ENCODE data around the gene PCDHGA10.
"Not testable (repeated sequence)": the region's sequence is repeated elsewhere in the genome, so short reads cannot be mapped to it uniquely, and the experiment has no call there.

The PCDHGA10 gene

DNA sequence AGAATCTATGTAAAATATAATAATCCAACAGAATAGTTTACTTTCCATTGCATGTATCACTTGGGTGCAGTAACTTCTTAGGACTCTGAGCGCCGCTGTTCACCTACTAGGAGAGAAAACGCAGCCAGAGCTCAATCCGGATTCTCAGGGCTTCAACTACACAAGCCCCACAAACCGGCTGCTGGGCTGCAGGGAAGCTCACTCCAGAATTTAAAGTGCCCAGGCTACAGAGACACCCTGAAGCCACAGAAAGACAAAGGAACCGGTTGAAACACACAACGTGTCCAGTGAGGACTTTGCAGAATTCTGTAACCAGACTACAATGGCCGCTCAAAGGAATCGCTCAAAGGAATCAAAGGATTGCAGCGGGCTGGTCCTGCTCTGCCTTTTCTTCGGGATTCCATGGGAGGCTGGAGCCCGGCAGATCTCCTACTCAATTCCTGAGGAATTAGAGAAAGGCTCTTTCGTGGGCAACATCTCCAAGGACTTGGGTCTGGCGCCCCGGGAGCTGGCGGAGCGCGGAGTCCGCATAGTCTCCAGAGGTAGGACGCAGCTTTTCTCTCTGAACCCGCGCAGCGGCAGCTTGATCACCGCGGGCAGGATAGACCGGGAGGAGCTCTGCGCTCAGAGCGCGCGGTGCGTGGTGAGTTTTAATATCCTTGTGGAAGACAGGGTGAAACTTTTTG, at the start of gene PCDHGA10:
Gene PCDHGA10 (plus strand): TSS at position 134 of the 686 bp plus-strand sequence. CDS start 189 bp downstream, at position 323.
- FAIRE-seq, result no peak

DNA sequence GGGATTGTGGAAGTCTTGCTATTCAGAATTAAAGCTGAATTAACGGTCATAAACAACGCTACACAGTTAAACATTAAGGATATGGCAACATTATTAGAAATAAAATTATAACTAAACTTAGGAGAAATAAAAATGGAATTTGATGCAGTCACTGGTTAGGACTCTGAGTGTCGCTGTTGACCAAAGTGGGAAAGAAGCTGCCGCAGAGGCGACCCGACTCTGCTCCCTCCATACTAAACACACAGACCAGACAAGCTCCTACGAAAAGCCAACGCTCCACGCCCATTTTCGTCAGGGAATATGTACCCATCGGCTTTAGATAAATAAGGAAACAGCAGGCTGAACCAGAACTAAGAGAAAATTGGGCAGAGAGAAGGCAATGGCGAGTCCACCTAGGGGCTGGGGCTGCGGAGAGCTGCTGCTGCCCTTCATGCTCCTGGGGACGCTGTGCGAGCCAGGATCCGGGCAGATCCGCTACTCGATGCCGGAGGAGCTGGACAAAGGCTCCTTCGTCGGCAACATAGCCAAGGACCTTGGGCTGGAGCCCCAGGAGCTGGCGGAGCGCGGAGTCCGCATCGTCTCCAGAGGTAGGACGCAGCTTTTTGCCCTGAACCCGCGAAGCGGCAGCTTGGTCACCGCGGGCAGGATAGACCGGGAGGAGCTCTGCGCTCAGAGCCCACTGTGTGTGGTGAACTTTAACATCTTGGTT, 48.7 kb upstream of the PCDHGA10 start, which contains the start of gene PCDHGA5:
Gene PCDHGA5 (plus strand): TSS at position 211 of the 709 bp plus-strand sequence. CDS start 169 bp downstream, at position 380.
- FAIRE-seq, result no peak

DNA sequence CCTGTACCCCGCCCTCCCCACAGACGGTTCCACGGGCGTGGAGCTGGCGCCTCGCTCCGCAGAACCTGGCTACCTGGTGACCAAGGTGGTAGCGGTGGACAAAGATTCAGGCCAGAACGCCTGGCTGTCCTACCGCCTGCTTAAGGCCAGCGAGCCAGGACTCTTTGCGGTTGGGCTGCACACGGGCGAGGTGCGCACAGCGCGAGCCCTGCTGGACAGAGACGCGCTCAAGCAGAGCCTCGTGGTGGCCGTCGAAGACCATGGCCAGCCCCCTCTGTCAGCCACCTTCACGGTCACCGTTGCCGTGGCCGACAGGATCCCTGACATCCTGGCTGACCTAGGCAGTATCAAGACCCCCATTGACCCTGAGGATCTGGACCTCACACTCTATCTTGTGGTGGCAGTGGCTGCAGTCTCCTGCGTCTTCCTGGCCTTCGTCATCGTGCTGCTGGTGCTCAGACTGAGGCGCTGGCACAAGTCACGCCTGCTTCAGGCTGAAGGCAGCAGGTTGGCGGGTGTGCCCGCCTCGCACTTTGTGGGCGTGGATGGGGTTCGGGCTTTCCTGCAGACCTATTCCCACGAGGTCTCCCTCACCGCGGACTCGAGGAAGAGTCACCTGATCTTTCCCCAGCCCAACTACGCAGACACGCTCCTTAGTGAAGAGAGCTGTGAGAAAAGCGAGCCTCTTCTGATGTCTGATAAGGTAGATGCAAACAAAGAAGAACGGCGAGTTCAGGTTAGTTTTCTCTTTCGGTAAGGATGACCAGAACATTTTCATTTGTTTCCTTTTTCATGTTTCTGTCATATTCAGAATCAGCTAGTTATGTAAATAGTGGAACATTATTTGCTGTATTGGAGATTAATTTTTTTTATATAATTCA, 46.5 kb upstream of the PCDHGA10 start:
- FAIRE-seq, result no peak

DNA sequence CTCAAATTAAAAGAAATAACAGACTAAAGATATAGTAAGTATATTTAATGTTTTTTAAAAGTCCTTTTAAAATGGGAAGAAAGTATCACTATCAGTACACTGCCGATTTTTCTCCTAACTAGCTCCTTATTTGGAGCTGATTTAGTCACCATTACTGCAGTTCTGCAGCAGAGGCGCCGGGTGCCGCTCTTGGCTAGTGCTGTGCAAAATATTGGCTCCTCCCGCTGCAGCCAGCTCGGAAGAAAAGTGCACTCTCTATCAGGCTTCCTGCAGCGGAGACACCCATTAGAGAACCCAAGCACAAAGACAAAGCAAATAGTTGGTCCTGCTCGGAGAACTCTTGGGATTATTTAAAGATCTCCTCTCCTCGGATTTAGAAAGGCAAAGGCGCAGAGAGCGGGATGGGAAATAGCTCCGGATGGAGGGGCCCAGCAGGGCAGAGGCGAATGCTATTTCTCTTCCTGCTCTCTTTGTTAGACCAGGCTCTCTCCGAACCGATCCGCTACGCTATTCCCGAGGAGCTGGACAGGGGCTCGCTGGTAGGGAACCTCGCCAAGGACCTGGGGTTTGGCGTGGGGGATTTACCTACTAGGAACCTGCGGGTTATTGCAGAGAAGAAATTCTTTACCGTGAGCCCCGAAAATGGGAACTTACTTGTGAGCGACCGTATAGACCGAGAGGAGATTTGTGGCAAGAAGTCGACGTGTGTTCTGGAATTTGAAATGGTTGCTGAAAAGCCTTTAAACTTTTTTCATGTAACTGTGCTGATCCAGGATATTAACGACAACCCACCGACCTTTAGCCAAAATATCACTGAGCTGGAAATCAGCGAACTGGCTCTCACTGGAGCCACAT, 42.6 kb upstream of the PCDHGA10 start, which contains the start of gene PCDHGB3:
Gene PCDHGB3 (plus strand): TSS at position 249 of the 855 bp plus-strand sequence. CDS start 153 bp downstream, at position 402.
- no peak for FAIRE-seq

DNA sequence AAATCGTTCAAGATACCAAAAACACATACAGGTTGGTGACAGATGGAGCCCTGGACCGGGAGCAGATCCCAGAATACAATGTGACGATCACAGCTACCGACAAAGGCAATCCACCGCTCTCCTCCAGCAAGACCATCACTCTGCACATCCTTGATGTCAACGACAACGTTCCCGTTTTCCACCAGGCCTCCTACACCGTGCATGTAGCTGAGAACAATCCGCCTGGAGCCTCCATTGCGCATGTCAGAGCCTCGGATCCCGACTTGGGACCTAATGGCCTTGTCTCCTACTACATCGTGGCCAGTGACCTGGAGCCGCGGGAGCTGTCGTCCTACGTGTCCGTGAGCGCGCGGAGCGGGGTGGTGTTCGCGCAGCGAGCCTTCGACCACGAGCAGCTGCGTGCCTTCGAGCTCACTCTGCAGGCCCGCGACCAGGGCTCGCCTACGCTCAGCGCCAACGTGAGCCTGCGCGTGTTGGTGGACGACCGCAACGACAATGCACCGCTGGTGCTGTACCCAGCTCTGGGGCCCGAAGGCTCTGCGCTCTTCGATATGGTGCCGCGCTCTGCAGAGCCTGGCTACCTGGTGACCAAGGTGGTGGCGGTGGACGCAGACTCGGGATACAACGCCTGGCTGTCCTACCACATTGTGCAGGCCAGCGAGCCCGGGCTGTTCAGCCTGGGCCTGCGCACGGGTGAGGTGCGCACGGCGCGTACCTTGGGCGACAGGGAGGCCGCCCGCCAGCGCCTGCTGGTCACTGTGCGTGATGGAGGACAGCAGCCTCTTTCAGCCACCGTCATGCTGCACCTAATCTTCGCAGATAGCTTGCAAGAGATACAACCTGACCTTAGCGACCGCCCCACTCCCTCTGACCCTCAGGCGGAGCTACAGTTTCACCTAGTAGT, 41.0 kb upstream of the PCDHGA10 start:
- FAIRE-seq, result no peak

DNA sequence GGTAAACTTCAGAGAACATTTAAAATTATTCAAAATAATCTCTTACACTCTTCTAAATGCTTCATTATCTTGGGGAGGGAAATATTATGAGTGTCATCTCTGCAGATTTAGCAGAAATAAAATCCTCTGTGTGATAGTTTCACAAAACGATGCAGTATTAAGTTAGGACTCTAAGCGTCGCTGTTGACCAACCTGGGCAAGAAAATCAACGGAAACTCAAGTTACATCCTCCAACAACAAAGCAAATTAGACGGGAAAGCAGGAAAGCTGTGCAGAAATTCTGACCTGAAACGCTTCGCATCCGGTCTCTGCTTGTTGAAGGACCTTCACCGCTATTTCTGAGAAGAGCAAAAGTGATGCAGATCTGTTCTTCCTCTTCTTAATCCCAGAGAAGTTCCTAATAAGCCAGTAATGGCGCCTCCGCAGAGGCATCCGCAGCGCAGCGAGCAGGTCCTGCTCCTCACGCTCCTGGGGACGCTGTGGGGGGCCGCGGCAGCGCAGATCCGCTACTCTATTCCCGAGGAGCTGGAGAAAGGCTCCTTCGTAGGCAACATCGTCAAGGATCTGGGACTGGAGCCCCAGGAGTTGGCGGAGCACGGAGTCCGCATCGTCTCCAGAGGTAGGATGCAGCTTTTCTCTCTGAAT, 39.0 kb upstream of the PCDHGA10 start, which contains the start of gene PCDHGA6:
Gene PCDHGA6 (plus strand): TSS at position 219 of the 645 bp plus-strand sequence. CDS start 193 bp downstream, at position 412.
- no peak for FAIRE-seq

DNA sequence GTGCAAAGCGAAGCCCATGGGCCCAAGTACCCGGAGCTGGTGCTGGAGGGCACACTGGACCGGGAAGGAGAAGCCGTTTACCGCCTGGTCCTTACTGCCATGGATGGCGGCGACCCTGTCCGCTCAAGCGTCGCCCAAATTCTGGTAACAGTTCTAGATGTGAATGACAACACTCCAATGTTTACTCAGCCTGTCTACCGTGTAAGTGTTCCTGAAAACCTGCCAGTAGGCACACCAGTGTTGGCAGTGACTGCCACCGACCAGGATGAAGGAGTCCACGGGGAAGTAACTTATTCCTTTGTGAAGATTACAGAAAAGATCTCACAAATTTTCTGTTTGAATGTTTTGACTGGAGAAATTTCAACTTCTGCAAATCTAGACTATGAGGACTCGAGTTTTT, 38.2 kb upstream of the PCDHGA10 start:
- FAIRE-seq, result no peak

DNA sequence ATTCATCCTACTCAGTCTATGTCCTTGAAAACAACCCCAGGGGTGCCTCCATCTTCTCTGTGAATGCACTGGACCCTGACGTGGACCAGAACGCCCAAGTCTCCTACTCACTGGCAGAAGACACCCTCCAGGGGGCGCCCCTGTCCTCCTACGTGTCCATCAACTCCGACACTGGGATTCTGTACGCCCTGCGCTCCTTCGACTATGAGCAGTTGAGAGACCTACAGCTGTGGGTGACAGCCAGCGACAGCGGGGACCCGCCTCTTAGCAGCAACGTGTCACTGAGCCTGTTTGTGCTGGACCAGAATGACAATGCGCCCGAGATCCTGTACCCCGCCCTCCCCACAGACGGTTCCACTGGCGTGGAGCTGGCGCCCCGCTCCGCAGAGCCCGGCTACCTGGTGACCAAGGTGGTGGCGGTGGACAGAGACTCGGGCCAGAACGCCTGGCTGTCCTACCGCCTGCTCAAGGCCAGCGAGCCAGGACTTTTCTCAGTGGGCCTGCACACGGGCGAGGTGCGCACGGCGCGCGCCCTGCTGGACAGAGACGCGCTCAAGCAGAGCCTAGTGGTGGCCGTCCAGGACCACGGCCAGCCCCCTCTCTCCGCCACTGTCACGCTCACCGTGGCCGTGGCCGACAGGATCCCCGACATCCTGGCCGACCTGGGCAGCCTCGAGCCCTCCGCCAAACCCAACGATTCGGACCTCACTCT, 37.2 kb upstream of the PCDHGA10 start:
- not testable (repeated sequence) for FAIRE-seq

DNA sequence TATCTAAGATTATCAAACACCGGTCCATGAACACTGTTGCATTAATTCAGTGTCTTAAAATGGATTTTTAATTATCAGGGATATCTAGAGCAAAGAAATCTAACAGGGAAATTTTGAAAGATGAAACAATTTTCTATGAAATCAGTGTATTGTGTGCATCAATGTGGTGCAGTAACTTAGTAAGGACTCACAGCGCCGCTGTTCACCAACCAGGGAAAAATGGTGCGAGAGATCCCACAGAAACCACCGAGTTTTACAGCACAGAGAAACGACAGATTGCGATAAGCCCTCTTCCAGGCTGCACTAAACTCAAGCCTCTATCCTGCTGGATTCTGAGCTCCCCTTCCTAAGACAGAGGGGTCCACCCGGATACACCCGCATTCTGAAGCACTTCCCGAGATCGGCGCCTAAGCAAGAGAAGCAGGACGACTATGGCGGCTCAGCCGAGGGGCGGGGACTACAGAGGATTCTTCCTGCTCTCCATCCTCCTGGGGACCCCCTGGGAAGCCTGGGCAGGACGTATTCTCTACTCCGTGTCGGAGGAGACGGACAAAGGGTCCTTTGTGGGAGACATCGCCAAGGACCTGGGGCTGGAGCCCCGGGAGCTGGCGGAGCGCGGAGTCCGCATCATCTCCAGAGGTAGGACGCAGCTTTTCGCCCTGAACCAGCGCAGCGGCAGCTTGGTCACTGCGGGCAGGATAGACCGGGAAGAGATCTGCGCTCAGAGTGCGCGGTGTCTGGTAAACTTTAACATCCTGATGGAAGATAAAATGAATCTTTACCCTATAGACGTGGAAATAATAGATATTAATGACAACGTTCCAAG, 30.1 kb upstream of the PCDHGA10 start, which contains the start of gene PCDHGA7:
Gene PCDHGA7 (plus strand): TSS at position 274 of the 826 bp plus-strand sequence. CDS start 158 bp downstream, at position 432.
- FAIRE-seq, result no peak

DNA sequence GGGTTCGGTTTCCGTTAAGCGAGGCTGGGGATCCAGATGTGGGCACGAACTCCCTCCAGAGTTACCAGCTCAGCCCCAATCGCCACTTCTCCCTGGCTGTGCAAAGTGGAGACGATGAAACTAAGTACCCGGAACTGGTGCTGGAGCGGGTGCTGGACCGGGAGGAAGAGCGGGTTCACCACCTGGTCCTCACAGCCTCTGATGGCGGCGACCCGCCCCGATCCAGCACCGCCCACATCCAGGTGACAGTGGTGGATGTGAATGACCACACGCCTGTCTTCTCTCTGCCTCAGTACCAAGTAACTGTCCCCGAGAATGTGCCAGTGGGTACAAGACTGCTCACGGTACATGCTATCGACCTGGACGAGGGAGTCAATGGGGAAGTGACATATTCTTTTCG, 29.4 kb upstream of the PCDHGA10 start:
- FAIRE-seq, result no peak

DNA sequence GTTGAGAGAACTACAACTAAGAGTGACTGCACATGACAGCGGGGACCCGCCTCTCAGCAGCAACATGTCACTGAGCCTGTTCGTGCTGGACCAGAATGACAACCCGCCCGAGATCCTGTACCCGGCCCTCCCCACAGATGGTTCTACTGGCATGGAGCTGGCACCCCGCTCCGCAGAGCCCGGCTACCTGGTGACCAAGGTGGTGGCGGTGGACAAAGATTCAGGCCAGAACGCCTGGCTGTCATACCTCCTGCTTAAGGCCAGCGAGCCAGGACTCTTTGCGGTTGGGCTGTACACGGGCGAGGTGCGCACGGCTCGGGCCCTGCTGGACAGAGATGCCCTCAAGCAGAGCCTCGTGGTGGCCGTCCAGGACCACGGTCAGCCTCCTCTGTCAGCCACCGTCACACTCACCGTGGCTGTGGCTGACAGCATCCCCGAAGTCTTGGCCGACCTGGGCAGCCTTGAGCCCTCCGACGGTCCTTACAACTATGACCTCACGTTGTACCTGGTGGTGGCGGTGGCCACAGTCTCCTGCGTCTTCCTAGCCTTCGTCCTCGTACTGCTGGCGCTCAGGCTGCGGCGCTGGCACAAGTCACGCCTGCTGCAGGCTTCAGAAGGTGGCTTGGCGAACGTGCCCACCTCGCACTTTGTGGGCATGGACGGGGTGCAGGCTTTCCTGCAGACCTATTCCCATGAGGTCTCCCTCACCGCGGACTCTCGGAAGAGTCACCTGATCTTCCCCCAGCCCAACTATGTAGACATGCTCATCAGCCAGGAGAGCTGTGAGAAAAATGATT, 28.1 kb upstream of the PCDHGA10 start:
- no peak for FAIRE-seq

DNA sequence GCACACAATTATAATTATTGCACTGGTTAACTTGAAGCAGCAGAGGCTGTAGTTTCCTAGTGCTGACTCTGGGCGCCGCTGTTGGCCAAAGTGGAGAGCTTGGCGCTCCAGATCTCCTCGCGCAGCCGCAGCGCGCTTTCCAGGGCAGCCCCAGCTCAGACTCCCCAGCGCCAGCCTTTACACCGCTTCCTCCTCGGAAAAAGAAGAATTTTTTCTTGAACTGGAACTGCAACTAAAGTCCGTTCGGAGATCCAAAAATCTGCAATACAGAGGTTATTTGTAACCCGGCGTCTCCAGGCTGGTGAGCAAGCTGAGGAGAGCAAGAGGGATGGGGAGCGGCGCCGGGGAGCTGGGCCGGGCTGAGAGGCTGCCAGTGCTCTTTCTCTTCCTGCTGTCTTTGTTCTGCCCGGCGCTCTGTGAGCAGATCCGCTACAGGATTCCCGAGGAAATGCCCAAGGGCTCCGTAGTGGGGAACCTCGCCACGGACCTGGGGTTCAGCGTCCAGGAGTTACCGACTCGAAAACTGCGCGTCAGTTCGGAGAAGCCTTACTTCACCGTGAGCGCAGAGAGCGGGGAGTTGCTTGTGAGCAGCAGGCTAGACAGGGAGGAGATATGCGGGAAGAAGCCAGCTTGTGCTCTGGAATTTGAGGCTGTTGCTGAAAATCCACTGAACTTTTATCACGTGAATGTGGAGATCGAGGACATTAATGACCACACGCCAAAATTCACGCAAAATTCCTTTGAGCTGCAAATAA, 25.1 kb upstream of the PCDHGA10 start, which contains the start of gene PCDHGB4:
Gene PCDHGB4 (plus strand): TSS at position 142 of the 755 bp plus-strand sequence. CDS start 187 bp downstream, at position 329.
- not testable (repeated sequence) for FAIRE-seq

DNA sequence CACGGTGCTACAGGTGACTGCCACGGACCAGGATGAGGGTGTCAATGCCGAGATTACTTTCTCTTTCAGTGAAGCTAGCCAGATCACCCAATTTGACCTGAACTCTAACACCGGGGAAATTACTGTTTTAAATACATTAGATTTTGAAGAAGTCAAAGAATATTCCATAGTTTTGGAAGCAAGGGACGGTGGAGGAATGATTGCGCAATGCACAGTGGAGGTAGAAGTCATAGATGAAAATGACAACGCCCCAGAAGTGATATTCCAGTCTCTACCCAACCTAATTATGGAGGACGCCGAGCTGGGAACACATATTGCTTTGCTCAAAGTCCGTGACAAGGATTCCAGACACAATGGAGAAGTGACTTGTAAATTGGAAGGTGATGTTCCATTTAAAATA, 24.1 kb upstream of the PCDHGA10 start:
- FAIRE-seq, result no peak

DNA sequence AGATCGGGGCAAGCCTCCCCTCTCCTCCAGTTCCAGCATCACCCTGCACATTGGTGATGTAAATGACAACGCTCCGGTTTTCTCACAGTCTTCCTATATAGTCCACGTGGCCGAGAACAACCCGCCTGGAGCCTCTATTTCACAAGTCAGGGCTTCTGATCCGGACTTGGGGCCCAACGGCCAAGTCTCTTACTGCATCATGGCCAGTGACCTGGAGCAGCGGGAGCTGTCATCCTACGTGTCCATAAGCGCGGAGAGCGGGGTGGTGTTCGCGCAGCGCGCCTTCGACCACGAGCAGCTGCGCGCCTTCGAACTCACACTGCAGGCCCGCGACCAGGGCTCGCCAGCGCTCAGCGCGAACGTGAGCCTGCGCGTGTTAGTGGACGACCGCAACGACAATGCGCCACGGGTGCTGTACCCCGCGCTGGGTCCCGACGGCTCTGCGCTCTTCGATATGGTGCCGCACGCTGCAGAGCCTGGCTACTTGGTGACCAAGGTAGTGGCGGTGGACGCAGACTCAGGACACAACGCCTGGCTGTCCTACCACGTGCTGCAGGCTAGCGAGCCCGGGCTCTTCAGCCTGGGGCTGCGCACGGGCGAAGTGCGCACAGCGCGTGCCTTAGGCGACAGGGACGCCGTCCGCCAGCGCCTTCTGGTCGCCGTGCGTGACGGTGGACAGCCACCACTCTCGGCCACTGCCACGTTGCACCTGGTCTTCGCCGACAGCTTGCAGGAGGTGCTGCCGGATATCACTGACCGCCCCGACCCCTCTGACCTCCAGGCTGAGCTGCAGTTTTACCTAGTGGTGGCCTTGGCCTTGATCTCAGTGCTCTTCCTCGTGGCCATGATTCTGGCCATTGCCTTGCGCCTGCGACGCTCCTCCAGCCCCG, 23.4 kb upstream of the PCDHGA10 start:
- no peak for FAIRE-seq

DNA sequence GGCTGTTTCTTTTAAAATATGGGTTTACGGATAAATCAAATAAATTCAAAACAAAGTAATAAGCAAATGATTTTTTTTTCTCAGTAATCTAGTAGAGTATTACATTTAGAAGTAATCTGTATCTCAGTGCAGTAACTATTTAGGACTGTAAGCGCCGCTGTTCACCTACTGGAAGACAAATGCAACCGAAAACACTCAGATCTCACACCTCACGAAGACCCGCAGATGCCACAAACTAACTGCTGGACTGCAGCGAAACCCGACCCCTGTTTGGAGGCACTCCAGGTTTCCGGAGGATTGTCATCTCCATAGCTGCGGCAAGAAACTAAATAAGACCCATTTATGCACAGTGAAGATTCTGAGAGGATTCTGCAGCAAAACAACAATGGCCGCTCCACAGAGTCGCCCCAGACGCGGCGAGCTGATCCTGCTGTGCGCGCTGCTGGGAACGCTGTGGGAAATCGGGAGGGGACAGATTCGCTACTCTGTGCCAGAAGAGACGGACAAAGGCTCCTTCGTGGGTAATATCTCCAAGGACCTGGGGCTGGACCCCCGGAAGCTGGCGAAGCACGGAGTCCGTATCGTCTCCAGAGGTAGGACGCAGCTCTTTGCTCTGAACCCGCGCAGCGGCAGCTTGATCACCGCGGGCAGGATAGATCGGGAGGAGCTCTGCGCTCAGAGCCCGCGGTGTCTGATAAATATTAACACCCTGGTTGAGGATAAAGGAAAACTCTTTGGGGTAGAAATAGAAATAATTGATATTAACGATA, 20.2 kb upstream of the PCDHGA10 start, which contains the start of gene PCDHGA8:
Gene PCDHGA8 (plus strand): TSS at position 205 of the 770 bp plus-strand sequence. CDS start 181 bp downstream, at position 386.
- FAIRE-seq, result no peak
